KG1 (cell line): ENCODE data around the gene HES4.

ENCODE experiments used
- DNase-seq: peaks from one replicate; lab custom pipeline; 2025; lab: John Stamatoyannopoulos, UW

Gene HES4

DNA sequence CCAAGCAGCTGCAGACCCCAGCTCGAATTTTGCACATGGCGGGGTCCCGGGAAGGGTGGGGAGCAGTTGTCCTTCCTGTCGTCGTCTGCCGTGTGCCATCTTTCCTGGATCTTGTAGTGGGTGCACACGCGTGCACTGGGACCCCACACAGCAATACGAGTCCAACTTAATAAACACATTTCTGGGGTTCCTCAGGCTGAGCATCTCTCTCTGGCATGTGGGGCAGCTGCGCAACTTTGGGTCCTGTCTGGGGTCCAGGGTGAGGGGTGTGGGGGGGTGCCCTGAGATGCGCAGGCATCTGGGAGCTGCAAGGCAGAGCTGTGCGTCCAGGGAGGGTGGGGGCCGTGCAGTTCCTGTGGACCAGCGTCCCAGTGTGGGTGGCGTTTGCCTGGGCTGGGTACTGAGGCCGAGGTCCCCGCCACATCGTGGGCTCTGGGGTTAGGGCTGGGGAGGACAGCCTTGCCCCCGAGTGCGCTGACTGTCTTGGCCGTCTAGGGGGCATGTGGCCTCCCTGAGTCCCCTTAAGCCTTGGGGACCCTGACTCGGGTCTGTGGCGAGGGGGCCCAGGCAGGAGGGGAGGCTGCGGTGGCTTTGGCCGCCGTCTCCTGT lies 34.3 kb downstream of the HES4 start:
- DNase-seq = no peak

DNA sequence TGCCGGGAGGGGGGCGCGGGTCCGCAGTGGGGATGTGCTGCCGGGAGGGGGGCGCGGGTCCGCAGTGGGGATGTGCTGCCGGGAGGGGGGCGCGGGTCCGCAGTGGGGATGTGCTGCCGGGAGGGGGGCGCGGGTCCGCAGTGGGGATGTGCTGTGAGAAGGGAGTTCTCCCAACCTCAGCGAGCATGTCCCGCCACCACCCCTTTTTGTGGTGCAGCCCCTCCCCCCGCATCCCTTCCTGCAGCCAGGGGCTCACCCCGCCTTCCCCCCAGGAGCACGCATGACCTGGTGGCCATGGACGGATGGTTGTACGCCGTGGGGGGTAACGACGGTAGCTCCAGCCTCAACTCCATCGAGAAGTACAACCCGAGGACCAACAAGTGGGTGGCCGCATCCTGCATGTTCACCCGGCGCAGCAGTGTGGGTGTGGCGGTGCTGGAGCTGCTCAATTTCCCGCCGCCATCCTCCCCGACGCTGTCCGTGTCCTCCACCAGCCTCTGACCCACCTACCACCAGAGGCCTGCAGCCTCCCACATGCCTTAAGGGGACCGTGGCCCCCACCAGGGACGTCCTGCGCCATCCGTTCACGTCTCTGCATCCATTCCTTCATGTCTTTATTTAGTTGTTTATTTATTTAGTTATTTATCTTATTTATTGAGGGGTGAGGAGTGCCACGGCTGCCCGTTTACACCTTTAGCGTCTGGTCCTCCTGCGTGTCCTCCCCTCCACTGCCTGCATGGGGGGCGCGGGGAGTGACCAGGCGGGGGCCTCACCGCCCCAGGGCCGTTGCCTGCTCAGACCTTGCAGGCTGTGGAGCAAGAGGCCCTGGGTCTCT lies 35.0 kb downstream of the HES4 start:
- DNase-seq = no peak

DNA sequence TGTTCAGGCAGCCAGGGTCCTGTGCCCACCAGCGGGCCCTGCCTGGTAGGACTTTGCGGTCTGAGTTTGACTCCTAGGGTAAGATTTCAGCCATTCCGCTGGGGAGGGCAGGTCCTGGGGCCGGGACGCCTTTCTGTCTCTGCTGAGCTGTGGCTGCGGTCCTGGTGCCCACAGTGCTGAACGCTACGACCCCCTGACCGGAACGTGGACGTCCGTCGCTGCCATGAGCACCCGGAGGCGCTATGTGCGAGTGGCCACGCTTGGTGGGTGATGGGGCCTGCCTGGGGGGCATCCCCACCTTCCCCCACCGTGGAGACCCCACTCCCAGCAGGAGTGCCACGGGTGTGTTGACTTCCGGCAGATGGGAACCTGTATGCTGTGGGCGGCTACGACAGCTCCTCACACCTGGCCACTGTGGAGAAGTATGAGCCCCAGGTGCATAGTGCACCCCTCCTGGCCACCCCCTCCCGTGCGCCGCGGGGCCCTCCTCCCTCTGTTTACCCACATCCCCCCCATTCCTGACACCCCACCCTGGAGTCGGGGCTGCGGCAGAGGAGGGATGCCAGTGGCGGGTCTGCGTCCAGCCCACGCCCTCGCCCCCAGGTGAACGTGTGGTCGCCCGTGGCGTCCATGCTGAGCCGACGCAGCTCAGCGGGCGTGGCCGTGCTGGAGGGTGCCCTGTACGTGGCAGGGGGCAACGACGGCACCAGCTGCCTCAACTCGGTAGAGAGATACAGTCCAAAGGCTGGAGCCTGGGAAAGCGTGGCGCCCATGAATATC lies 36.0 kb downstream of the HES4 start:
- no peak for DNase-seq

GRCh38 chr1:963301-963651 lies 36.6 kb downstream of the HES4 start:
- DNase-seq = no peak

GRCh38 chr1:962381-963300 lies 37.3 kb downstream of the HES4 start:
- DNase-seq = no peak

DNA sequence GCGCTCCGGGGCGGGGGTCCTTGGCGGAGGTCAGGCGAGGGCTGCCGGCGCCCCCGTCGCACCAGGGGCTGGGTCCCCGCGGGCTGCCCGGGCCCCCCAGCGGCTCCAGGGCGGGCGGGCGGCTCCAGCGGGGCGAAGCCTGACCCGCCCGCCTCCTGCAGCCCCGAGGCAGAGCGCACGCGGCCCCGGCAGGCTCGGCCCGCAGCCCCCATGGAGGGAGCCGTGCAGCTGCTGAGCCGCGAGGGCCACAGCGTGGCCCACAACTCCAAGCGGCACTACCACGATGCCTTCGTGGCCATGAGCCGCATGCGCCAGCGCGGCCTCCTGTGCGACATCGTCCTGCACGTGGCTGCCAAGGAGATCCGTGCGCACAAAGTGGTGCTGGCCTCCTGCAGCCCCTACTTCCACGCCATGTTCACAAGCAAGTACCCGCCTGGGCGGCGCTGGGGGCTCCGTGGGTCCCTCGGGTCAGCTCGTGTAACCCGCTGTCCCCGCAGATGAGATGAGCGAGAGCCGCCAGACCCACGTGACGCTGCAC lies 38.7 kb downstream of the HES4 start:
- no peak for DNase-seq

- peak; percentile 4 for DNase-seq
Observed at GRCh38 chr1:960363-961131, 39.4 kb downstream of the HES4 start, which contains the start of gene KLHL17. Gene KLHL17 (plus strand): TSS chr1:960584. CDS start chr1:960694, 110 bp downstream.

- DNase-seq = no peak
Observed at GRCh38 chr1:959731-960362, 40.0 kb downstream of the HES4 start.

DNA sequence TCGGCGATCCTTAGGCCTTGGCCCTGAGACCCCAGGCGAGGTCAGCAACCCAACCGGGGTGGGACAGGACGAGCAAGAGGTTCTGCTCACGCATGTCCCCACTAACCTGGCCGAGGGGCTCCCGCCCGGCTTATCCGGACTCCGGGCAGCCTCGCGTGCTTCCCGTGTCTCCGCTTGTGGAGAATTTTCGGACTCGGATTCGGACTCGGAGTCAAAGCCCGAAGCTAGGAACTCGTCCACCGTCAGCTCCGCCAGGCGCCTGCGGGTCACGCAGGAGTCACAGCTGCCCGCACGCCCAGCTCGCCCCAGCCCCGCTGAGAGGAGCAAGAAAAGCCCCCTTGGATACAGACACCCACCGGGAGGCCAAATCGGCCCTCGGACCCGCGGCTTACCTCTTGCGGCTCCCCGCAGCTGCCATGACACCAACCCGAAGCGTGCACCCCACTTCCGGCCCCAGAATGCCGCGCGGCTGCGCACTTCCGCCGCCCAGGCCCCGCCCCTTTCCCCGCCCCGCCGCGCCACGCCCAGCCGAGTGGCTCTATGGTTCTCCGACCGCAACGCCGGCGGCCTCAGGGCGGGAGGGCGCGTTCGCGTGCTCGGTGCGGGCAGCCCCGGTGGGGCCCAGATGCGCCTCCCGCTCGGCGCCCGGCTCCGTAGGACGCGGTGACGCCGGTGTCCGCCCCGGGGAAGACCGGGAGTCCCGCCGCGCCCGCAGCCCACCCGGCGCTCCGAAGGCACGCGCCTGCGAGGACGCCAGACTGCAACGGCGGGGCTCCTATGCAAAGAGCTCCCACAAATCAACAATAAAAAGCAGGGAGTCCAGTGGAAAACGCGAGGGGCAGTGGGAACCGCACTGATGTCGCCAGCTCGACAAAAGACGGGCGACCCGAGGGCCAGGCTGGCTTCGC lies 40.8 kb downstream of the HES4 start, which contains the start of gene NOC2L:
NOC2L (minus strand) TSS at position 434 of the 908 bp plus-strand sequence; CDS start at position 418, 16 bp downstream.
- DNase-seq = peak; percentile 75

- DNase-seq = no peak
Observed at GRCh38 chr1:956636-957035, 43.3 kb downstream of the HES4 start.

GRCh38 chr1:955474-955873 lies 44.4 kb downstream of the HES4 start:
- DNase-seq = no peak

DNA sequence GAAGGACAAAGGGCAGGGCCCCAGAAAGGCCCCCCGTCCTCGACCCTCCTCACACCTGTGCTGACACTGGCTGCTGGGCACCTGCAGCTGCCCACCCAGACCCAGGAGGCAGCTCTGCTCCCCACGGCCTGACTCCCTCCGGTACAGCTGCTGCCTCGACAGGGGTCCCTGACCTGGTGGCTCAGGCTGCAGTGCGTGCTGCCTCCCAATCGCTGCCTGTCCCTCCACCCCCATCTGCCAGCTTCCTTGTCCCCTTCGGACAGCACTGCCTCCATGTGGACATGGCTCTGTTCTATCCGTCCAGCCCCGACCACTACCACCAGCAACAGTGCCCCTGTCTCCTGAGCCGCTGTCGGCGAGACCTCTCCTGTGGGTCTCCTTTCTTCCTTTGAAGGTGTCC lies 45.0 kb downstream of the HES4 start:
- no peak for DNase-seq

DNA sequence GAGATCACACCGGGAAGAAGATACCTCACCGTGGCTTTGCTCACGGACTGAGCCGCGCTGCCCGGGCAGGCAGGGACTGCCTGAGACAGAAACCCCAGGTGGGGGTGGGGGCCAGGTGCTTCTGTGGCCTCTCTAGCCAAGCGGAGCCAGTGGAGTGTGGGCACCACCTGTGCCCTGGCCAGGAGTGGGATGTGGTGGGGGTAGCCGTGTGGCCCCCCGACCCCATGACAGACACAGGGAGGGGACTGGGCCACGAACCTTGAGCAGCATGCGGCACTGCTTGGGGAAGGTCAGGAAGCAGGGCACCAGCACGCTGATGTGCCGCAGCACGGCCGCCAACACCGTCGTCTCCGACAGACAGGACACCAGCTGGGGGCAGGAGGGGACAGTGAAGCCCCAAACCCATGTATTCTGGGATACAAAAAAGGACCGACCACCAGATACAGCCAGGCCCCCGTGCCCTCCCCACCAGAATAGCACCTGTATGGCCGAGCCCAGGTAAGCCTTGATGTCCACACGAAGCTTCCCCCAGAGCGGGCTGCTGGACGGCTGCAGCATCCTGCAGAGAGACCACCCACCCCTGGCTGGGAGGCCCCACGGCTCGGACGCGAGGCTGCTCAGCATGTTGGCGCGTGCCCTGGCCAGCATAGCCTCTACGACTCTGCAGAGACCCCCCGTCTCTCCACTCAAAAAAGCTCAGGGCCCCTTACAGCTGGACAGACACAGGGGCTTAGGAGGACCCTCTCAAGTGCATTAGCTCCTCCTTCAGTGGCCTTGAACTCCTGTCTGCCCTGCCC lies 46.2 kb downstream of the HES4 start:
- no peak for DNase-seq

- no peak for DNase-seq
Observed at GRCh38 chr1:952603-953002, 47.3 kb downstream of the HES4 start.

DNA sequence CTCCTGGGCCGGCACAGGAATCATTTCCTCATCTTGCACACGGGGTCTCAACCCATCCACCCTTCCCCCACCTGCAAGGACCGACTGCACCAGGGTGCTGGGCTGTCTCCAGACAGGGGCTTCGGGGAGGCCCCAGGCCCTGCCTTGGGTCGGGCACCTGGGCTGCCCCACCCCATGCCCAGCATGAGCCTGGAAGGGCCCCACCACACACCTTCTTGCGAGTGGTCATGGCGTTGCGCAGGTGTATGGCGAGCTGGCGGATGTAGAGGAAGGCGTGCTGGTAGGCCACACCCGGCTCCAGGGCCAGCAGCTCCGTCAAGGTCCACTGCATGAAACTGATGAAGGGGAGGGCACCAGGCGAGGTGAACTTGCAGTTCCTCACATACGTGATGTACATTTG lies 47.7 kb downstream of the HES4 start:
- DNase-seq = no peak

DNA sequence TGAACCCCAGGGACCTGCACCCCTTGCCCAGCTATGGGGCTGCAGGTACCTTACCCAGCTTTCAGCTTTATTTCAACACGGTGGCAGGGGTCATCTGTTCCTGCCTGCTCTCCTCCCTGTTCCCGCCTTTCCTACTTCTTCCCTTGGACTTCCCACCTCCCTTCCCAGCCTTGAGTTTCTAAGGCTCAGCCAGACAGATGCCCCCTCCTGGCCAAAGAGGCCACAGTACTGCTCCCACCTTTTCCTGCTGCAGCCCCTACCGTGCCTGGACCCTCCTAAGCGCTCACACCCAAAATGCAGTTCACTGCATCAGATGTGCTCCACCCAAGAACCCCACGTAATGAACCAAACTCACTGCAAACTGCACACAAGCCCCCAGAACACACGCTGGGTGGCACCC lies 48.5 kb downstream of the HES4 start:
- DNase-seq = no peak

DNA sequence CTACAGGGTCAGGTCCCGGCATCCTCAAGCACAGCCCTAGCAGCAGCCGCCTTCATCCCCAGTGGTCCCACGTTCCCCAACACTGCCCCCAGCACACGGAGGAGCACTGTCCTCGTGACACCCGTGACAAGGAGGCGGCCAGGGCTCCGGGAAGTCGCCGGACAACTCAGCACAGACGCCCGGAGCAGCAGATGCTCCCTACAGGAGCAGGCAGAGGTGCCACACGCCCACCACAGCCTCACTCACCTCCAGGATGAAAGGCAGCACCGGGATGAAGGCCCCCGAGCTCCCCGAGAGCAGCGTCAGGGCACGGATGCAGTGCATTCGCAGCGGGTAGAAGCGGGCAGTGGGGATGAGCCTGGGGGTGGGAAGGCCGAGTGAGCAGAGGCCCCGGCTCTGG lies 49.0 kb downstream of the HES4 start:
- DNase-seq = no peak

DNA sequence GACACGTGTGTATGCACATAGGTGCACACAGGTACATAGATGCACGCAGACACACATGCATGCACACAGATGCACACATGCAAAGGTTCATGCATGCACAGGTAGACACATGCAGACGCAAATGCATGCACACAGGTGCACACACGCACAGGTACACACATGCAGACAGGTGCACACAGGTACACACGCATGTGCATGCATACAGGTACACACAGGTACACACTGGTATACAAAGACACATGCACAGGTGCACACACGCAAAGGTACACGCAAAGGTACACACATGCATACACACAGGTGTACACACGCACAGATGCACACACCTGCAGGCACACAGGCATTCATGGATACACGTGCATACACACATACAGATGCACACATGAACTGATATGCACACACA lies 49.6 kb downstream of the HES4 start:
- DNase-seq = no peak
